Activated CD8-positive, alpha-beta memory T cell treated with anti-CD3 and anti-CD28 coated beads, Interleukin-2, amount 50 U/mL, for 24 hours (primary cell): ENCODE measurements around the gene RGL2.

ENCODE experiments used
- DNase-seq: peaks from one replicate; pipeline ENCODE4 v3.0.0-alpha.2; 2020; ENCODE audit errors: extremely low read depth

RGL2 gene

DNA sequence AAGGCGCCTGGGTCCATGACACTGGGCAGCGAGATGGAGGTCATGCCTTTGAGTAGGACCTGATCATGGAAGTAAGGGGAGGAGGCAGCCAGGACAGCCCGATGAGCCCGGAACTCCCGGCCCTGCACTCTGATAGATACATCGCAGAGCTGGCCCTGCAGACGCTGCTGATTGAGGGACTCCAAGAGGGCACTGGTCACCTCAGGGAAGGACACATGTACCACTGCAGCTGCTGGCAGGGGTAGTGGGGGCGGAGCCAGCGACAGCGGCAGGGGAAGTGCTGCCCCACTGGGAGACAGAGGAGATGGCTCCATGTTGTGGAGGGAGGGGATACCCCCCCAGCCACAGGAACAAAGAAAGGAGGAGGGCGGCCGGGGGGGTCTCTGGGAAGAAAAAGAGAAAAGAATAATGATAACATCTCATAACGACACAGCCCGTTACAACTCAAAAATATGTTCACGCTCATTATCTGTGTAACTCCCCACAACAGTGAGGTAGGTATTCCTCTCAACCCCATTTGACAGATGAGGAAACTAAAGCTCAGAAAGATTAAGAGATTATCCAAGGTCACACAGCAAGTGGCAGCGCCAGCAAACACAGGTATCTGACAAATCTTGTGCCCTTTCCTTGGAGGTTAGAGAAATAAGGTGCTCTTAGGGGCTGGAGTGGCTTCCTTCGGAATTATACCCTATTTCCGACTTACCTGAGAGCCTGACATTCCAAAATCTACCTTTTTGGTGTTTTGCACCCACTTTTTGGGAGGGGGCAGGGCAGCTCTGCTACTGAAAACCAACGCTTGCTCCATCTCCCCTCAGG, 18.1 kb upstream of the RGL2 start:
- DNase-seq: no peak

DNA sequence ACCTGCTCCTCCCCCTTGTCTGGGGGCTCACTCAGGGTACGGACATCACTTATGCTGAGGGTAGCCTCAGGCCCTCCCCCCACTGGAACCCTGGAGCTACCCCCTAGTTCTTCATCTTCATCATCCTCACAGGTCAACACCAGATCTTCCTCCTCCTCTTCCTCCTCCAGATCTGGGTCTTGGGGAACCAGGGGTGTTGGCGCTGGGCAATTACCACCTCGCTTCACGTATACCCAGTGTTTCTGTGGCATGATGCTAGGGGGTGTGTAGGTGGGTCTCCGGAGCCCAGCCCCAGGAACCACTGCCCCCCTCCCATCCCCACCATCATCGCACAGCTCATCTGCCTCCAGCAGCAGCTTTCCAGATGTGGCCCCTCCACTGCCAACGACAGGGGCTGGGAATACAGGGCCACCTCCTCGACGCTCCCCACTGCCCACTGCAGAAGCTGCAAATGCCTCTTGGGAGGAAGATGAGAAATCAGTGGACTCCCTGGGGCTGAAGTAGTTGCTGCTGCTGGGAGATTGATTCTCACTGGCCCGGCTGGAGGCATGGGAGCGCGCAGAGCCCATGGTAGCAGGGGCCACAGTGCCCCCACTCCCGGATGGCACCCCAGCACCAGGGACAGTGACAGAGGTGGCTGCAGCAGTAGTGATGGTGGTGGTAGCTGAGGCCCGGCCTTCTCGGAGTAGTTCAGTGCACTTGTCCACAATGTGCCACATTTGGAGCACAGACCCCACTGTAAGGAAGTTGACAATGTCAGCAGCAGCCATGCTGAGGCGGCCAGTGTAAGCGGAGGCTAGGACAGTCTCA, 17.3 kb upstream of the RGL2 start:
- no peak for DNase-seq

DNA sequence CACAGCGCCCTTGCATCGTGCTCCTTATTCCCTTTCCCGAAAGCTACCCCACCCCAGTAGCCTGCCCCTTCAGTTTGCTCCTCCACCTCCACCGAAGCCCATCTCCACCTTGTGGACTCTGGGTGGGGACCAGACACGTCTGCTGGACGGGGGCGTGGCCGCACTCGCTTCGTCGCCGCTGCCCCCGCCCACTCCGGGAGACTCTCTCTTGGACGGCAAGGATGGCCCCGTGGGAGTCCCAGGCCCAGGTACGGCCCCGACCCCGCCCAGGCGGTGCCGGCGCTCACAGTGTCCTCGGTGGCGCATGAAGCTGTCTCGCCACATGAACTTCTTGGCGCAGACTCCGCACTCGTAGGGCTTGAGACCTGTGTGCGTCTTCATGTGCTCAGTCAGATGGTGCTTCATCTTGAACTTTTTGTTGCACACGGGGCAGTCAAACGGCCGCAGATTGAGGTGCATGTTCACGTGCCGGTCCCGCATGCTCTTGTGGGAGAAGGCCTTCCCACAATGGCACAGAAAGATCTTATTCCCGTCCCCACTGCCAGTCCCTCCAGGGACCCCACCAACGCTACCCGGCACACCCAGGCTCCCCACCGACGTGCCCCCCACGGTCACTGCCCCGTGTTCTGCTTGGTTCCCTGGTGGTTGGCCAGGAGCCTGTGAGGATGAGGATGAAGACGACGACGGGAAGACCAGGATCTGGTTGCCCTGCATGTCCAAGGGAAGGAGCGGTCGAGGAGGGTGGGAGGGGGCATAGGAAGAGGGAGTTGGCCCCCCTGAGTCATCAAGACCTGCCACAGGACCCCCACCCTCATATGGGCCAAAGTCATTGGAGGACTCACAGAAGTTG, 16.4 kb upstream of the RGL2 start:
- DNase-seq: no peak

DNA sequence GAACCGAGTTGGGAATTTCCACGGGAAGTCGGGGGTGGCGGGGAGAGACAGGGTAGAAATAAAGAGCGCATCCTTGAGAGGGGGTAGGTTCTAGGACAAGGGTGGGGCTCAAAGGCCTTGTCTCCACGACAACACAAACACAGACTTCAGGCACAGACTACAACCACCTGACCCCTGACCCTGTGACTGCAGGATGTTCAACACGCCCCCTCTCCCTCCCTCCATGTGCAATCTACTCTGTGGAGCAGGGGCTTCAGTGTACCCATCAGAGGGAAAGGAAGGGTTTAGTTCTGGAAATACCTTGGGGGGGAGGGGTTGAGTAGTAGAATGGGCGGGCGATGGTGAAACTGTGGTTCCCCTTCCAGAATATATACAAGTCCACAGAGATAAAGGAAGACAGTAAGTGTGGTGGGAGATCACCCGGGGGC, 15.8 kb upstream of the RGL2 start:
- DNase-seq: no peak

DNA sequence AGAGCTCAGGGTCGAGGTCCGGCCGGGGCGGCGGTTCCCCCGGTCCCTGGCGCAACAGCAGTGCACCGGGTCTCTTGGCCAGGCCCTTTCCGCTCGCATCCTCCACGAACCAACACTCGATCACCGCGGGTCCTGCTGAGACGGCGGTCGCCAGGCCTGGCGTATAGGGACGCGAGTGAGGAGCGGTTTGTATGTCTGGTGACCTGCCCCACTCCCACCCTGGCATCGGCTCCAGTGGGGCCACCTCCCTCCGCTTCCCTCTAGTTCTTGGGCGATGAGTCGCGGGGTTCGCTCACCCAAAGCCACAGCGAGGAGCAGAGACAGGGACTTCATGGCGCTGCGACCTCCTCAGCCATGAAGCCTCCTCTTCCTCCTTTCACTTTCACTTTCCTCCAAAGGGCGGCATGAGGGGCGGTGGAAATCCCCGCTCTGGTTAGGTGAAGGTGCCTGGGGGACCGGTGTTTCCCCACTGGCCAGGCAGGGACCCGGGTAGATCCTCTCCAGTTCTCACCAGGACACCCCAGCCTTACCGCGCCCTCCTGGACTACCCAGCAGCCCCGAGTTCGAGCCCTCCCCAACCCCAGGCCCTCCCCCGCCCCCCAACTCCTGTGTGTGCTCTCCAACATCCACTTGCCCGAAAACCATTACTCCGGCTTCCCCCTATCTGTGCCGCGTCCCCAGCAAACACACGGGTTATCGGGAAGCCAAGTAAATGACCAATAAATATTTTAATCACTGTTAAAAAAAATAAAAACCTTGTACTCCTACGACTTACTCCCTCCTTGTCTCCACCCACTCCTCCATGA, 15.2 kb upstream of the RGL2 start, which contains the start of gene TAPBP:
TAPBP (minus strand) TSS at position 370 of the 806 bp plus-strand sequence; CDS start at position 333, 37 bp downstream.
- DNase-seq: peak; percentile 72

DNA sequence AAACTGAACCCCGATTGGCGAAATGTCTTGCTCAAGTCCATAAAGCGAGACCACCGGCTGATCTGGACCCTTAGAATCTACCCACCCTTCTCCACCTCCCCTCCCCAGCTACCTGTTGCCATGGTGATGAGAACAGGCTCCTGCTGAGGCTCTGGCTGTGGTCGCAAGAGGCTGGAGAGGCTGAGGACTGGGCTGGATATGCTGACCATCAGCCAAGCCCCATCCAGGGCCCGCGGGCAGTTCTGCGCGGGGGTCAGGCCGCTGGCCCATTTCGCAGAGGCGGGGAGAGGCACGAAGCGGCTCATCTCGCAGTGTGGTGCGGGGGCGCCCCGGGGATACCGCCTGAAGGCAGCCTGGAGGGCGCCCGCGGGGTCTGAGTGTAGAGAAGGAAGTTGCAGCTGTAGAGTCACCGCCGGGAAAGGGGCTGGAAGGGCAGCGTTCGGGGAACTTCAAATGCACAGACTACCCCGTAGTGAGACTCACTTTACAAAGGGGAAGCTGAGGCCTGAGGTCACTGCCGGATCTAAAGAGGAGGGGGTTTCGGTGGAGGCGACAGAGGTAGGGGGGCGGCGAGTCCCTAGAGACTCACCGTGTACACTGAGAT, 14.5 kb upstream of the RGL2 start:
- no peak for DNase-seq

DNA sequence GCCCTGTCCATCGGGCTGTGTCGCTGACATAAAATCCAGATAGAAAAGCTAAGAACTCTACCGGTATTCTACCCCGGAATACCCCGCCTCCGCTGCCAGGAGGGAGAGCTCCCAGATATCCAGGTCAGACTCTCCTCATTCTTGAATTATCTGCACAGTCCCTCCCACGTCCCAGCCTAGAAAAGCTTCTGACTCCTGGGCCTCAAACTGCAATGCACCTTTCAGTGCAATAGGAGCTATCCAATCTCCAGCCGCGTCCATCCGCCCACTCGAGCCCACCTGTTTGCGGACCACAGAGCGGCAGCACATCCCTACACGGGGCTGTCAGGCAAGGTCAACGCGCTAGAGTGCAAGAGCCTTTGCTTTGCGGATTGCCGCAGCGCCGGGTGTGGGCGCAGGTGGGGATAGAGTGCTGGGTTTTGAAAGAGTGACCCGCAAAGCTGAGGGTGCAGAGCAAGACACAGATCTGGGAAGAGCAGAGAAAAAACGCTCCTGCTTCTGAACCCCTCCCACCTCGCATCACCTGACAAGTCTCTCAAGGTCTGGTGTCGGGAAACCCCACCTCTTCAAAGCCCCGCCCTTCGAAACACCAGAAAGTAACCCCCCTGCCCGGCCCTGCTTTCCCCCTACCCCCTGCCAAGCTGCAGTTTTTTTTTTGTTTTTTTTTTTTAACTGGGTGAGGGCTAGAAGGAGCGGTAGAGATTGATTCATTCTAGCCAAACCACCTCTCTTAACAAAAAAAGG, 13.8 kb upstream of the RGL2 start:
- no peak for DNase-seq

DNA sequence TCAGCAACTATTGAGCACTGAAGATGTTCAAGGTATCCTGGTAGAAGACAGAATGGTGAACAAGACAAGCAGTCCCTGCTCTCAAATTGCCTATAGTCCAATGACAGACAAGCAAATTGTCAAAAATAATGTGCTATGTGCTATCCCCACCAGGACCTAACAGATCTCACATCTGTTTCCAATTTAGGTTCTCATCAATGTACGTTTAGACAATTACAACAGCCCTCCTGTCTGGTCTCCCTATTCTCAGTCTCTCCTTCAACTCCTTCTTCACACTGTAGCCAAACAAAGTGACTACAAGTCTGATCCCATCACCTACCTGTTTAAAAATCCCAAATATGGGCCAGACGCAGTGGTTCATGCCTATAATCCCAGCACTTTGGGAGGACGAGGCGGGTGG, 7.6 kb upstream of the RGL2 start:
- DNase-seq: no peak

DNA sequence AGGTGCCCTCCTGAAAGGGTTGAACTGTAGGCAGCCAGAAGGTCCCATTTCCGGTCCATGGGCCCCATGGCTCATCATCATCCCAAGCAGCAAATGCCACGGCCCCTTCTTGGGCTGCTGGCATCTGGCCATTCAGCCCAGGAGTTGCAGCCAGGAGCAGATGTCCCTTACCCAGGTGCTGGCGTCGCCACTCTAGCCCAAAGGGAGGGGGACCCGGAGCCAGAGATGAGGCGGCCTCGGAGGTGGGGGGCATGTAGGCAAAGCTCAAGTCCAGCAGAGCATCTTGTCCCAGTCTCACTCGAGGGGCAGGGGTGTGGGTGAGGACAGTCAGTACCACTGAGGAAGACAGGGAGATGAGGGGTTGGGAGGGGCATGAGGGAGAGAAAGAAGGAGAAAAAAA, 6.3 kb upstream of the RGL2 start:
- no peak for DNase-seq

DNA sequence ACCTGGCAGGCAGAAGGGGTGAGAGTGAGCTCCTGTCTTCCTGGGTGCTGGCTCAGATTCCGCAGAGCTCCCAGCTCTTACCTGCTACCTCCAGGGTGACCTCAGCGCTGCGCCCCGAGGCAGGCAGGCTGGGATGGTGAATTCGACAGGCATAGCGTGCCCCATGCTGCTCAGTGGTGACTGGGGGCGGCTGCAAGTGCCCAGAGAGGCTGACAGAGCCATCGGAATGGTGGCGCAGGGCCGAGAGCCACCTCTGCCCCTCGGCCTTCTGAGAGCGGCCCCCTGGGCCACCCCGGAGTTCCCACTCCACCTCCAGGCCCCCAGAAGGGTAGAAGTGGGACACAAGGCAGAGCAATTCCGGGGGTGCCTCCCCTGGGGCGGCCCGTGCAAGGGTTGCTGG, 5.5 kb upstream of the RGL2 start:
- DNase-seq: no peak

DNA sequence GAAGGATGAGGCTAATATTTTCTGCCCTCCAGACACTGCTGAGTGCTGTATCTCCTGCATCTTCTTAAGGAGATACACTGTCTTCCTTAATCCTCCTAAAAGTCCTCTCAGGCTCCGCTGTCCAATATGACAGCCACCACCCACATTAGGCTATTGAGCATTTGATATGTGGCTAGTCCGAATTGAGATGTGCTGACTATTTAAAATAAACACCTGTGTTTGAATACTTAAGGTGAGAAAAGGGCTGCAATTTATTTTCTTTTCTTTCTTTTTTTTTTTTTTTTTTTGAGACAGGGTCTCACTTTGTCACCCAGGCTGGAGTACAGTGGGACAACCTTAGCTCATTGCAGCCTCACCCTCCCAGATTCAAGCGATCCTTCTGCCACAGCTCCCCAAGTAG, 3.1 kb upstream of the RGL2 start:
- DNase-seq: no peak

DNA sequence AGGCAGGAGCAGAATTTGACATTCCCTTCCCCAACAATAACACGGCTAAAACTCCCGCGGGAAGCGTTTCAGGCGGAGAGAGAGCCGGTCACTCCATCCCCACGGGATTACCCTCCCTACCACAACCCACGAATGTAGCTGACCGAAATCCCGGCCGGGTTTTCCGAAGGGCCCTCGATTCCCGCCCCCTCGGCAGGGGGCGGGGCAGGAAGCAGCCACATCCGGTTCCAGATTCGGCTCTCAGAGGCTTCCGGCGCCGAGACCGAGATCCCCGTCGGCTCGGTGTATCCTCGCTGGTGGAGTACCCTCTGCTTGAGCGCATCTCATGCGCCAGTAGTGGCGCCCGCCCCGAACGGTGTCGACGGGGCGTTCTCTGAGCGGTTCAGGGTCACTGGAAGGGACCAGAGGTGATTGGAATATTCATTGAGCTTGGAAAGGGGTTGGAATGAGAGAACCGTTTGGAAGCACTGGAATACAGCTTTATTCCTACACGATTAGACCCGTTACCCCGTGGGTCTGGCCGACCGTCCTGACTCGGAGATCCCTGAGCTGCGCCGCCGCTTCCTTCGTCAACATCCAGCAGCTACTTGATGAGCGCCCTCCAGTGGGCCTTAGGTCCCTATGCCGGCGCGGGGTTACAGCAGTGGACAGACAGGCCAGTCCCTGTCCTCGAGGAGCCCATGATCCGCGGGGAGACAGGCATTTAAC, 649 bp upstream of the RGL2 start:
- peak; percentile 84 for DNase-seq

DNA sequence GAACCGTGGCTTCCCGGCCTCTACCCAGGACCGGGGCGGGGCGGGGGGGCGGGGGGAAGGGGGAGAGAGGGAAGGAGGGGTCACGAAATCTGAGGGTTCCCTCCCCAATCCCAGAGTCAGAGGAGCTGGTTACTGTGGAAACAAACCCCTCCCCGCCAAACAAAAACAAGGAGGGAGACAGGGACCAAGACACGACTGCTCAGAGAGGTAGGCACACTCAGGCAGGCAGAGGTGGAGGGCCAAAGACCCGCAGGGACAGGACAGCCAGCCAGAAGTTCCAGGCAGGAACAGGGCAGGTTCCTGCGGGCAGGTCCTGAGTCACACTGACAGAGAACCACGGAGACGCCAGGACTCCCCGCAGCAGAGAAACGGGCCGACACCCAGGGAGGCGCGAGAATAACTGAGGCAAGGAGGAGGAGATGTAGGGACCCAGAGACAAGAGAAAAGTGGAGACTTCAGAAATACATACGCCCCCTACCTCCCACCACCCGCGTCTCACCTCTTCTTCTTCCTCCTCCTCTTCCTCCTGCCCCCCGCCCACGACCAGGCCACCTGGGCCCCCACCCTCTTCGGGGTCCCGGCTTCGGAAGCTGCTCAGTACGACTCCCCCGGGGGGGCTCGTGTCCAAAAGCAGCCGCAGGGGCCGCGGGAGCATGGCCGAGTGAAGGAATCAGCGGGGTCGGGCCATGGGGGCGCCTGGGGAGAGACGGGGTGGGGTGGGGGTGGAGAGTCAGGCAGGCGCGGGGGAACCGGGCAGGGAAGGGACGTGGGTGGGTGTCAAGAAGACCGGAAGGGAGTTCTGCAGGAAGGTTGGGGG, 578 bp downstream of the RGL2 start:
- DNase-seq: no peak

DNA sequence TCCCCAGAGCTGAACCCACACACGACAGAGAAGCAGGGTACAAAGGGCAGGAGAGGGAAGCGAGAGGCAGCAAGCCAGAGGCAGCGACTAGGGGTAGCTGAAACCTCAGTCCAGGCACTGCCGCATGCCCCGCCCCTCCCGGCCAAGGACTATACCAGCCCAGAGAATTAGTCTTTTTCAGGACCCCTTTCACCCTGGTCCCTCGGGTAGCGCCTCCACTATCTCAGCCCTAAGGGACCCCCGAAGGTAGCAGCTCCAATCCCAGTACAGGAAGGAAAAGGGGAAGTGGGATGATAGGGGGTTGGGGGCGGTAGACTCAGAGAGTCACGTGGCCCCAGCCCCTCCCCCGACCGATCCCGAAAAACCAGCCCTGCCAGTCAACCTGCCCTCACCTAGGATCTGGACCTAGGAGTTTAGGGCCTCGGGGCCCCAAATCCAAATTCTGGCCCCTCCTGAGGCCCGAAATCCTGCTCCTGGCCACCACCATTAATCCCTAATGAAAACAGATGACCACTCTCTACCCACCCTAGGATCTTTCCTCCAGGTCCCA, 1.3 kb downstream of the RGL2 start:
- no peak for DNase-seq

DNA sequence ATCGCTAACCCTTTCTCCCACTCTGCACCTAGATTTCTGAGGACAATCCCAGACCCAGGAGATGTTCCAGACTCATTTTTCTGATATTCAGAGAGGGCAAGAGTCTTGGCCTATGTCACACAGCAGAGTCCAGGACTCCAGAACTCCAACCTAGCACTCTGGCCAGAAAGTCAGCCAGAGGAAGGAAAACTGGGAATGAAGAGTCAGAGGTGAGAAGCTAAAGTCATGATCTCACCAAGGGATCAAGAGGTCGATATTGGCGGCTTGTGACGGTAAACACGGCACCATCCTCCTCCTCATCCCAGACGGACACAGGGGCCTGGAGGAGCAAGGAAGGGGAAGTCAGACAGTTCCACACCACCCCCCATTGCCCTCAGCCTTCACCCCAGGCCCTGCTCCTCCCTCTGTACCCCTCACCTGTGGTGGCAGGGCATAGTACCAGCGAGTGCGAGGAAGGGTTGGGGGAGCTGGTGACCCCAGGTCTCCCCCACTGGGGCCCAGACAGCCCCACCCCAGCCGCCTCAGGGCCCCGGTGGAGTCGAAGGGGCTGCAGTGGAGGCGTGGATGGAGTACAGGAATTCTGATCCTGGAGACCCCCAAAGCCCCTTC, 1.8 kb downstream of the RGL2 start:
- DNase-seq: no peak

DNA sequence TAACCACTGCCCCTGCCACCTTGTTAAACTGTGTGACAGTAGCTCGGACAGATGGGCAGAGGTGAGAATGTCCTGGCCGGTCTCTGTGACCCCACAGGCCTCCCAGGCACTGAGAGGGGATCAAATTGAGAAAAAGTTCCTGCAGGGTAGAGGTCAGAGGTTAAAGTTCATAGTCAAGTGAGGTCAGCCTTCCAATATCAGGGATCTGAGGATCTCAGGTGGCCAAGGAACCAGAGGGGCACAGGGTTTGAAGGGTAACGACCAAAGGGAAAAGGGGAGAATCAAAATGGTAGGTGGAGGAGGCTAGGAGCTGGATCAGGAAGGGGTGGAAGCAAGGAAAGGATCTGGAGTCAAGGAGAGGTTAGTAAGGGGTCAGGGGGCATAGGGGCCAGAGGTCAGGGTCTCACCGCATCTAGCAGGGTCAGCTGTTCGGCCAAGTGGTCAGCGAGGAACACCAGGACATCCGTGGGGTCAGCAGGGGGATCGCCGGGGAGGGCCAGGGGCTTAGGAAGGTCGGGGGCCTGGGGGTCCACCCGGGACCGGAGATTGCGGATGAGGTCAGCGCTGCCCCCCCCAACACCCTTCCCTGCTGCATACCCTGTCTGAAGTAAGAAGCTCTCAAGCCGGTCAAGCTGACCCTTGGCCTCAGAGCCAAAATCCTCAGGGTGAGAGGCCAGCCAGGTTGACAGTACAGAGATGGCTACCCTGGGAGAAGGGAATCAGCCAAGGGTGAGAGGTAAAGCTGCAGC, 2.9 kb downstream of the RGL2 start:
- no peak for DNase-seq
